Mucosa of rectum (tissue), 2 donors: Measurements from ENCODE around the gene CCDC85B.

ENCODE experiments used
- H3K27ac ChIP-seq, 2 donors: one replicate each; pipeline ENCODE4 v1.7.0; 2013; ENCODE audit warnings: inconsistent platforms in 2 of 2, low read depth in 2 of 2, low read length in 2 of 2
- H3K27me3 ChIP-seq, 2 donors: one replicate each; pipeline ENCODE4 v1.7.0; 2013; ENCODE audit warnings: low read length in 2 of 2; ENCODE audit not compliant: control insufficient read depth in 2 of 2, insufficient read depth in 2 of 2
- H3K36me3 ChIP-seq, 2 donors: one replicate each; pipeline ENCODE4 v1.7.0; 2013; ENCODE audit warnings: low read length in 2 of 2; ENCODE audit not compliant: control insufficient read depth in 2 of 2, insufficient read depth in 2 of 2
- H3K4me1 ChIP-seq, 2 donors: one replicate each; pipeline ENCODE4 v1.7.0; 2013; ENCODE audit warnings: low read length in 2 of 2, mild to moderate bottlenecking in 1 of 2; ENCODE audit not compliant: control insufficient read depth in 2 of 2, insufficient read depth in 2 of 2
- H3K4me3 ChIP-seq, 2 donors: one replicate each; pipeline ENCODE4 v1.7.0; 2013; ENCODE audit warnings: low read length in 2 of 2
- H3K9ac ChIP-seq, 2 donors: one replicate each; pipeline ENCODE4 v1.7.0; 2013; ENCODE audit warnings: low read length in 2 of 2, low read depth in 1 of 2, mild to moderate bottlenecking in 1 of 2
- H3K9me3 ChIP-seq, 2 donors: one replicate each; pipeline ENCODE4 v1.7.0; 2013; ENCODE audit warnings: low read length in 2 of 2; ENCODE audit not compliant: control insufficient read depth in 2 of 2
- donor health status: healthy.
- donor health status: Normal muscosa, but diverticular disease.

Gene CCDC85B

GRCh38 chr11:65911682-65912568, 21.5 kb downstream of the CCDC85B start:
- Histone ChIP-seq H3K4me1 (peaks cover 21% of the 10 kb centered on the region in 2 donors), H3K9ac (no peak overlapping the region), H3K4me3 (no peak overlapping the region), H3K9me3 (no peaks in the 10 kb centered on the region), H3K27me3 (peaks cover 0 to 4% of the 10 kb centered on the region in 2 donors), H3K36me3 (no peaks in the 10 kb centered on the region), H3K27ac (peak overlapping the region in 1 of 2 donors; percentile 16)

- H3K36me3 ChIP-seq: no peaks in the 10 kb centered on the region
- H3K9me3 ChIP-seq: no peaks in the 10 kb centered on the region
- no peak overlapping the region for H3K4me3 ChIP-seq
- H3K9ac ChIP-seq: no peak overlapping the region
- H3K27ac ChIP-seq: no peak overlapping the region
- H3K27me3 ChIP-seq: peaks cover 0 to 1% of the 10 kb centered on the region in 2 donors
- H3K4me1 ChIP-seq: peaks cover 30% of the 10 kb centered on the region in 2 donors
These were observed 22.4 kb downstream of the CCDC85B start for GRCh38 chr11:65912845-65913244.

GRCh38 chr11:65915101-65915820, 24.8 kb downstream of the CCDC85B start:
- peak overlapping the region; percentile 52 to 70 for H3K27ac ChIP-seq
- H3K9me3 ChIP-seq: no peaks in the 10 kb centered on the region
- H3K27me3 ChIP-seq: no peaks in the 10 kb centered on the region
- no peaks in the 10 kb centered on the region for H3K36me3 ChIP-seq
- no peak overlapping the region for H3K4me3 ChIP-seq
- no peak overlapping the region for H3K9ac ChIP-seq
- H3K4me1 ChIP-seq: peaks cover 36 to 39% of the 10 kb centered on the region in 2 donors

- Histone ChIP-seq H3K4me3 (no peak overlapping the region), H3K4me1 (peaks cover 42 to 44% of the 10 kb centered on the region in 2 donors), H3K9ac (no peak overlapping the region)
These were observed 25.4 kb downstream of the CCDC85B start for GRCh38 chr11:65915821-65916251.

GRCh38 chr11:65916391-65916790, 25.9 kb downstream of the CCDC85B start:
- H3K4me1 ChIP-seq: peaks cover 43% of the 10 kb centered on the region in 2 donors
- H3K9ac ChIP-seq: no peak overlapping the region
- no peak overlapping the region for H3K4me3 ChIP-seq
- no peaks in the 10 kb centered on the region for H3K9me3 ChIP-seq
- peak overlapping the region in 1 of 2 donors; percentile 70 for H3K27ac ChIP-seq
- no peaks in the 10 kb centered on the region for H3K36me3 ChIP-seq
- no peaks in the 10 kb centered on the region for H3K27me3 ChIP-seq

More at GRCh38 chr11:65915821-65916251, 25.4 kb downstream of the CCDC85B start:
- Histone ChIP-seq H3K36me3 (no peaks in the 10 kb centered on the region), H3K9me3 (no peaks in the 10 kb centered on the region), H3K27me3 (no peaks in the 10 kb centered on the region), H3K27ac (peak overlapping the region; percentile 26 to 70)

GRCh38 chr11:65917077-65917433, 26.6 kb downstream of the CCDC85B start:
- Histone ChIP-seq H3K36me3 (peaks cover 3% of the 10 kb centered on the region in 2 donors), H3K9me3 (no peaks in the 10 kb centered on the region), H3K4me3 (peak overlapping the region; percentile 79 to 91), H3K27ac (no peak overlapping the region), H3K4me1 (peaks cover 36 to 37% of the 10 kb centered on the region in 2 donors), H3K27me3 (no peaks in the 10 kb centered on the region), H3K9ac (no peak overlapping the region)

- H3K36me3 ChIP-seq: peaks cover 8% of the 10 kb centered on the region in 2 donors
- peak overlapping the region; percentile 92 for H3K9ac ChIP-seq
- H3K27me3 ChIP-seq: no peaks in the 10 kb centered on the region
- peak overlapping the region in 1 of 2 donors; percentile 85 for H3K27ac ChIP-seq
- H3K9me3 ChIP-seq: no peaks in the 10 kb centered on the region
- H3K4me3 ChIP-seq: peak overlapping the region; percentile 79 to 91
- H3K4me1 ChIP-seq: peaks cover 34 to 35% of the 10 kb centered on the region in 2 donors
These were observed 27.1 kb downstream of the CCDC85B start for GRCh38 chr11:65917434-65918210.

- peak within 1 kb of the TSS; percentile 92 for H3K9ac ChIP-seq
- H3K4me1 ChIP-seq: peaks cover 34 to 35% of the 10 kb centered on the region in 2 donors
- no peaks in the 10 kb centered on the region for H3K9me3 ChIP-seq
- peaks cover 8 to 10% of the 10 kb centered on the region in 2 donors for H3K36me3 ChIP-seq
- H3K27ac ChIP-seq: peak within 1 kb of the TSS; percentile 82 to 85
- H3K4me3 ChIP-seq: peak within 1 kb of the TSS; percentile 79 to 91
- H3K27me3 ChIP-seq: no peaks in the 10 kb centered on the region
These were observed 28.0 kb downstream of the CCDC85B start, which contains the start of gene C11orf68 for GRCh38 chr11:65918211-65919140. Gene C11orf68 (minus strand): TSS chr11:65919062. CDS start chr11:65919031, 31 bp downstream.

GRCh38 chr11:65919141-65919572, 28.7 kb downstream of the CCDC85B start, which contains the start of gene DRAP1:
Gene DRAP1 (plus strand): TSS chr11:65919426. CDS start chr11:65919502, 76 bp downstream.
- peak within 1 kb of the TSS; percentile 92 for H3K9ac ChIP-seq
- H3K4me1 ChIP-seq: peaks cover 34 to 35% of the 10 kb centered on the region in 2 donors
- peak within 1 kb of the TSS; percentile 82 to 85 for H3K27ac ChIP-seq
- H3K27me3 ChIP-seq: no peaks in the 10 kb centered on the region
- H3K36me3 ChIP-seq: peaks cover 8 to 10% of the 10 kb centered on the region in 2 donors
- no peaks in the 10 kb centered on the region for H3K9me3 ChIP-seq
- peak within 1 kb of the TSS; percentile 79 to 91 for H3K4me3 ChIP-seq
